GM20431 (cell line): ENCODE measurements around the gene KCNH1.
"Not testable (repeated sequence)": the region's sequence is repeated elsewhere in the genome, so short reads cannot be mapped to it uniquely, and the experiment has no call there.

Experiments used
- in situ Hi-C: fragments of 300-500 bp; cut with MseI, MboI; formaldehyde crosslinking; loops from one replicate; pipeline ENCODE4 v1.15.0; 2020; ENCODE audit warnings: low sequenced_read_pairs; ENCODE audit not compliant: unreplicated experiment

The KCNH1 gene

GRCh38 chr1:210663730-210664573, 470.0 kb downstream of the KCNH1 start:
- in situ Hi-C loops: no loop called here

- in situ Hi-C loops: no loop called here
Observed at GRCh38 chr1:210662291-210663050, 471.5 kb downstream of the KCNH1 start.

GRCh38 chr1:210661520-210661919, 472.4 kb downstream of the KCNH1 start:
- in situ Hi-C loops: not testable (repeated sequence)

- in situ Hi-C loops: no loop called here
Observed at GRCh38 chr1:210657806-210658205, 476.1 kb downstream of the KCNH1 start.

- in situ Hi-C loops: no loop called here
Observed at GRCh38 chr1:210655511-210655910, 478.4 kb downstream of the KCNH1 start.

- in situ Hi-C loops: no loop called here
Observed at GRCh38 chr1:210654176-210654981, 479.6 kb downstream of the KCNH1 start.

- in situ Hi-C loops: no loop called here
Observed at GRCh38 chr1:210653771-210654170, 480.2 kb downstream of the KCNH1 start.

GRCh38 chr1:210652329-210652954, 481.5 kb downstream of the KCNH1 start:
- in situ Hi-C loops: no loop called here

GRCh38 chr1:210650403-210650802, 483.5 kb downstream of the KCNH1 start:
- in situ Hi-C loops: no loop called here

- in situ Hi-C loops: no loop called here
Observed at GRCh38 chr1:210648588-210649269, 485.2 kb downstream of the KCNH1 start.

- in situ Hi-C loops: no loop called here
Observed at GRCh38 chr1:210647406-210648333, 486.3 kb downstream of the KCNH1 start.

- in situ Hi-C loops: no loop called here
Observed at GRCh38 chr1:210646258-210646616, 487.7 kb downstream of the KCNH1 start.

- in situ Hi-C loops: no loop called here
Observed at GRCh38 chr1:210645582-210646257, 488.2 kb downstream of the KCNH1 start.

GRCh38 chr1:210641582-210641981, 492.4 kb downstream of the KCNH1 start:
- in situ Hi-C loops: no loop called here

GRCh38 chr1:210635108-210635507, 498.8 kb downstream of the KCNH1 start:
- in situ Hi-C loops: no loop called here

GRCh38 chr1:210633636-210634035, 500.3 kb downstream of the KCNH1 start:
- in situ Hi-C loops: no loop called here

- in situ Hi-C loops: no loop called here
Observed at GRCh38 chr1:210633140-210633539, 500.8 kb downstream of the KCNH1 start.

GRCh38 chr1:210631399-210631798, 502.5 kb downstream of the KCNH1 start:
- in situ Hi-C loops: no loop called here
